ENCODE results near the gene CACNG4.

Gene CACNG4

GRCh38 chr17:66983414-66984021, 19.0 kb downstream of the CACNG4 start:
- no peak for DNase-seq (ENCODE audit: low read depth in 1 of 2, low spot score in 1 of 2)

- DNase-seq (ENCODE audit: low read depth in 1 of 2, low spot score in 1 of 2), result no peak
Observed at GRCh38 chr17:66984730-66985129, 20.2 kb downstream of the CACNG4 start.

GRCh38 chr17:66985338-66986237, 21.1 kb downstream of the CACNG4 start:
- DNase-seq (ENCODE audit: low read depth in 1 of 2, low spot score in 1 of 2), result no peak

GRCh38 chr17:66986659-66987058, 22.2 kb downstream of the CACNG4 start:
- no peak for DNase-seq (ENCODE audit: low read depth in 1 of 2, low spot score in 1 of 2)

- no peak for DNase-seq (ENCODE audit: low read depth in 1 of 2, low spot score in 1 of 2)
Observed at GRCh38 chr17:66987059-66987616, 22.6 kb downstream of the CACNG4 start.

GRCh38 chr17:66988069-66988798, 23.7 kb downstream of the CACNG4 start:
- DNase-seq (ENCODE audit: low read depth in 1 of 2, low spot score in 1 of 2), result no peak

- DNase-seq (ENCODE audit: low read depth in 1 of 2, low spot score in 1 of 2), result no peak
Observed at GRCh38 chr17:66989076-66989475, 24.6 kb downstream of the CACNG4 start.

GRCh38 chr17:66989579-66989978, 25.1 kb downstream of the CACNG4 start:
- DNase-seq (ENCODE audit: low read depth in 1 of 2, low spot score in 1 of 2), result no peak

GRCh38 chr17:66990047-66990446, 25.5 kb downstream of the CACNG4 start:
- no peak for DNase-seq (ENCODE audit: low read depth in 1 of 2, low spot score in 1 of 2)

- no peak for DNase-seq (ENCODE audit: low read depth in 1 of 2, low spot score in 1 of 2)
Observed at GRCh38 chr17:66992911-66993442, 28.5 kb downstream of the CACNG4 start.

- no peak for DNase-seq (ENCODE audit: low read depth in 1 of 2, low spot score in 1 of 2)
Observed at GRCh38 chr17:66994361-66994760, 29.9 kb downstream of the CACNG4 start.

GRCh38 chr17:66994930-66995535, 30.5 kb downstream of the CACNG4 start:
- DNase-seq (ENCODE audit: low read depth in 1 of 2, low spot score in 1 of 2), result no peak

GRCh38 chr17:66995944-66996343, 31.4 kb downstream of the CACNG4 start:
- no peak for DNase-seq (ENCODE audit: low read depth in 1 of 2, low spot score in 1 of 2)

GRCh38 chr17:66996926-66997325, 32.4 kb downstream of the CACNG4 start:
- DNase-seq (ENCODE audit: low read depth in 1 of 2, low spot score in 1 of 2), result no peak

- DNase-seq (ENCODE audit: low read depth in 1 of 2, low spot score in 1 of 2), result no peak
Observed at GRCh38 chr17:67003231-67003630, 38.7 kb downstream of the CACNG4 start.

GRCh38 chr17:67004181-67004580, 39.7 kb downstream of the CACNG4 start:
- DNase-seq (ENCODE audit: low read depth in 1 of 2, low spot score in 1 of 2), result no peak

- DNase-seq (ENCODE audit: low read depth in 1 of 2, low spot score in 1 of 2), result no peak
Observed at GRCh38 chr17:67007266-67007665, 42.8 kb downstream of the CACNG4 start.

GRCh38 chr17:67008101-67008500, 43.6 kb downstream of the CACNG4 start:
- DNase-seq (ENCODE audit: low read depth in 1 of 2, low spot score in 1 of 2), result no peak

- no peak for DNase-seq (ENCODE audit: low read depth in 1 of 2, low spot score in 1 of 2)
Observed at GRCh38 chr17:67011527-67012175, 47.1 kb downstream of the CACNG4 start.

GRCh38 chr17:67013891-67014290, 49.4 kb downstream of the CACNG4 start:
- no peak for DNase-seq (ENCODE audit: low read depth in 1 of 2, low spot score in 1 of 2)
